SU-DHL-6 (cell line): ENCODE data around the gene NINJ2.

Experiments used
- CTCF ChIP-seq: fragments of 200-600 bp; sonication (generic); IDR thresholded peaks from one replicate; pipeline ENCODE4 v1.5.1; 2017; ENCODE audit warnings: antibody characterized with exemption, mild to moderate bottlenecking, low read length, moderate library complexity; ENCODE audit not compliant: insufficient read depth, poor library complexity, severe bottlenecking
- EZH2phosphoT487 ChIP-seq: fragments of 200-600 bp; sonication (generic), shearing (Covaris generic); conservative IDR thresholded peaks from 2 replicates; pipeline ENCODE4 v1.6.1; 2018; ENCODE audit warnings: mild to moderate bottlenecking, antibody characterized with exemption, low read length, moderate library complexity, mixed read lengths

- TF ChIP-seq CTCF: no peak
- TF ChIP-seq EZH2phosphoT487: no peak
Measured at GRCh38 chr12:568486-568885, 94.8 kb downstream of the NINJ2 start.
